Activated naive CD4-positive, alpha-beta T cell treated with Interleukin-2 at 50 U/mL for 16 hours (primary cell): ENCODE measurements around the gene PURA.
"Not testable (repeated sequence)": the region's sequence is repeated elsewhere in the genome, so short reads cannot be mapped to it uniquely, and the experiment has no call there.

Source experiments
- DNase-seq: peaks from one replicate; pipeline ENCODE4 v3.0.0-alpha.2; 2020

PURA gene

DNA sequence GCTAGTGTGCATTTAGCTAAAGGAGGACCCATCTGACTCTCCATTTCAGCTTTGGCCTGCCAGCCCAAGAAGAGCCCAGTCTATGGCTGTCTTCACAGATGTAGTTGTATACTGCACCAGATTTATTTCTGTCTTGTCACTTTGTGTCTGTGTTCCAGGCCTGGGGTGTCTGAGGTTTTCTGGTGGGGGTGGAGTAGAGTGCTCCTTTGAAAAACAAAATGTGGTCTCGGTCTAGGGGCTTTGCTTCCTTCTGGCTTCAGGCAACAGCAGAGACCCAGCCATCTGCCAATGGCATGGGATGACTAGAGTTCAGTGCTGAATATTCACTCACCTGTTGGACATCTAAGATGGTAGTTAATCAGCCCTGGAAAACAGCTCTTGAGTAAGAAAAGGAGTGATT is 22.7 kb downstream of the PURA start:
- DNase-seq: no peak

DNA sequence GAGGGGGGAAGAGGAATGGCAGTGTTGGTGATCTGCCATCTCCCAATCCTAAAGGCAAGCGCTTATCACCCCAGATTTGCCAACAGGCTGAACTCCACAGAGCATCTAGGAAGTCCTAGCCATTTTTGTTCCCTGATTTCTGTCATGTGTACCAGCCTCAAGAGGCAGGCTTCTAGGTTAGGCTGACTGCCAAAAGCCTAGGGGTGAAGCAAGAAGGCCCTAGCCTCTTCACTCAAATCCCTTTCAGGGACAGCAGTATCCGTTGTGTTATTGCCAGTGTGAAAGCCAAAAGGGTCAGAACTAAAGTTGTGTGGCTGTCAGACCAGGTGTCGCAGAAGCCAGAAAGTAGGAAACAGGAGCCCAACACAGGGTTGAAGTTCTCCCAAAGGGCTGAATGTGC is 26.5 kb downstream of the PURA start:
- no peak for DNase-seq

DNA sequence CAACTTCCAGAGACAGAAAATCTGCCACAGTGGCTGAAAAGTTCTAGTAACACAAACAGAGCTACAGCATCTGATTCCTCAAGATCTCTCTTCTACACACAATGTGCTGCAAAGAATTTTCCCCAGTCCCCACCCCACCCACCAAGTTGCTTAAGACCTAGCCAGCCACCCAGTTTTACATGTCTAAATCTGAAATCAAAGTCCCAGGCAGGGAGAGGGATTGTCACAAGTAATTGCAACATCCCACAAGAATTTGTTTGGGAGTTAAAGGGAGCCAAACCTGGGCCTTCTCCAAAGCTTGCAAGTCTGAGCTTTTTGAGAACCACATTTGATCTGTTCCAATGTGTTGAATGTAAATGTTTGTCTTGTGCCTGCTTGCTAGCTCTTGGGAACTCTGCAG is 27.3 kb downstream of the PURA start:
- DNase-seq: no peak

DNA sequence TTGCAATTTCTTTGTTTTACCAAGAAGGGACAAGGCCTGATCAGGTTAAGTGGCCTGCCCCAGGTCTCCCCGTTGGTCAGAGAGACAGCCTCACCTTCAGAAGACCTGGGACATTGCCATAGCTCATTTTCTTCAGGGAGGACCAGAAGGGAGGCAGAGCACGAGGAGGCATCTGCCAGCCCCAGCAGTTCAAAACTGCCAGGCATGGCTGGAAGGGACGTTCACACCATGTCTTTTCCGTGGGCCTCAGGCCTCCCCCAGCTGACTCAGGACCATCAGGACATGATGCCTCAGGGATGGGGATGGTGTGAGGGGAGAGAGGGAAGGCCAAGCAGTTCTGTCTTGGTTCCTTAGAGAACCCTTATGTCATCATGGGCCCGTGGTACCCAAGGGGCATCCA is 28.3 kb downstream of the PURA start:
- no peak for DNase-seq

DNA sequence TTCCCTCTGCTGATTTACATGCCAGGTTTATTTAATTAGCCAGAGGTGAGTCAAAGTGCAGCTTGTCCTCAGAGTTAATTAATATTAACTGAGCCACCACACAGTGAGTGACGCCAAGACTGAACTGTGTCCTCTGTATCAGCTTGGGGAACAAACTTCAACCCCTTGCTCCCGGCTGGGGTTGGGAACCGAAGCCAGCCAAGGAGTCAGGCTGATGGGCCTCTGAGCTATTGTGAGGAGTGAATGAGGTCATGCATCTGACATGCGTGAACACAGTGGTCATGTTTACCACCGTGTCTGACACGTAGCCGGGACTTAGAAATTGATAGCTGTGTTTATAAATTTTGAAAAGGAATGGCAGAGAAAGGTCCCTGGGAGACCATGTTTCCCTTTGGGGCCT is 28.9 kb downstream of the PURA start:
- DNase-seq: no peak

DNA sequence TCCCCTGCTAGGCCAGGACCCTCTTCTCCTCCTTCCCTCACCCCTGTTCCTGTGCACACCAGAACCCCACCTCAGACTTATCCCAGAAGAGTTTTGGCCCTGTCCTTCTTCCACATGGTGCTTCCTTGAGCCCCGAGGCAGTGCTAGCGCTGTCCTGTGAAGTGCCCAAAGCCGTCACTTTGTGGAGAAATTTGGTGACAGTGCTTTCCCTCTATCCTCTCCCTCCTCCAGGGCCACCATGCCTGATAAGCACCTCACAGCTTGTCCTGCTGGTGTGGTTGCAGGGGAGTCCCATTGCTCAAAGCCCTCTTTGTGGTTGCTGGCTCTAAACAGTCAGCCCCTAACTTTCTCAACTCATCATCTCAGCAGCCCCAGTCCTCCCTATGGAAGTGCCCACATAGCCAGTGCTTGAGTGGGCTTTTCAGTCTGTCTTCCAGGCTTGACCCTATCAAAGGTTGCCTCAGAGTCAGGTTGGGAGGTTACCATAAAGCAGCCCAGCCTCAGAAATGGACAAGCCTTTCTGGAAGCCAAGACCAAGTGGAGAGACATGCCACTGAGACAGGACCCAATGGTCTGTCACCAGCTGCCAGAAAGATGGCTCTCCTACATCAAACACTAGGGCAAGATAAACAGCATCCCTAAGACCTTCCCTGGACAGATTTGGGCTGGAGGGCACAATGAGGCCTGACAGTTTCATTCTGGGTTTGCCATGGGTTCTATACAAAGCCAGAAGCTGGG is 29.8 kb downstream of the PURA start:
- DNase-seq: no peak

DNA sequence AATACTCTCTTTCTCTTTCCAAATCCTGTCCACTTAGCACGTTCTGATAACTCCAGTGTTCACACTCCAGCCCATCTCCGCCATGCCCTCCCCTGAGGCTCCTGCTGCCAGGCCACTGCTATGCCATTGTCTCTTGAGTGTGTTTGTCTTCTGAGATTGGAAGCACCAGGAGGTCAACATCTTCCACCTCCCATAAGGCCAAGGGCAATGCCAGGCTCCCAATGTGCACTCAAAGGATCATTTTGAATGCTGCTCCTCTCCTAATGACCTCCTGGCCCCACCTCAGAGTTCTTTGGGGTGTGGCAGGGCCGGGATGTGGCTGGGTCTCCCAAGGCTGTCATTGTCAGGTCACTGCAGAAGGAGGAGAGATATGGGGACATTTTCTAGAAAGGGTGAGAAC is 31.3 kb downstream of the PURA start:
- DNase-seq: no peak

DNA sequence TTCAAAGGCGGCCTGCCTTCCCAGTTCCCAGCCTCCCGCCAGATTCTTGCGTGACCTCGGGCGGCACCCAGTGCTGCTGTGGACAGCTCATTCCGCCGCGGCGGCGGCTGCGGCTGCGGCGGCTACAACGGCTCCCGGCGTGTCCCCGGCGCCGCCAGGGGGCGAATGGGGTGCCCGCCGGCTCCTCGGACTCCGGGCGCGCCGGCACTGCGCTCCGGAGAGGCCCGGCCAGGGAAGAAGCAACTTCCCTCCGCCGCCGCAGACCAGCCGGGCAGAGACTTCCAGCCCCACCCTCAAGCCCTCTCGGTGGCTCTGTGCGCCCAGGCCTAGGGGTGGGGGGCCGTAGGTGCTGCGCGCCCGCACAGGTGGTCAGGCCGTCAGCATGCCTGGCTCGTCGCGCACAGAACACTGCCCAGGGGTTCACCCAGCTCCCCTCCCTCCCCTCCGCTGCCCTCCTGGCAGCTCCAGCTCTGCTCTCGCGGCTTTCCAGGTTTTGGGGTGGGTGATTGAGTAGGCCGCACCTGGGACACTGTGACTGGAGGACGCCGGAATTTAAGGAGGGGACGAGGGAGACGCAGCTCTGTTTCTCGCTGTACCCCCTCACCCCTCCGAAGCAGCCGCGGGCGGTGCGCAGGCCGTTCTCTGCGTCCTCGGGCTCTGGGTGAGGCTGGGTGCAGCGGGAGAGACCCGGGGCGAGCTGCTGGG is 32.1 kb downstream of the PURA start:
- peak; percentile 56 for DNase-seq

DNA sequence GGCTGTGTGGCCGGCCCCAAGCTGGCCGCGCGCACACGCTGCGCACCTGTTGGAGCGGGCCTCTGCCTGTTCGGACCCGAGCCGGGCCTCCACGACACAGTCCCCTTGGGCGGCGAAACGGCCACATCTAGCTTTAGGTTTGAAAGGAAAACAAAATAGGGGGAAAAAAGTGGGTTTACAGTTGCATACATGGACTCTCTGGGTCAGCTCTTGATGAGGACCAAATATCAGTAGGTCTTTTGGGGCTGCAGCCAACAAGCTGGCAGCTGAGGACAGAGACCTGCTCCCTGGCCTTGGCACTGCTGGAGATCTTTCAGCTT is 32.6 kb downstream of the PURA start:
- no peak for DNase-seq

DNA sequence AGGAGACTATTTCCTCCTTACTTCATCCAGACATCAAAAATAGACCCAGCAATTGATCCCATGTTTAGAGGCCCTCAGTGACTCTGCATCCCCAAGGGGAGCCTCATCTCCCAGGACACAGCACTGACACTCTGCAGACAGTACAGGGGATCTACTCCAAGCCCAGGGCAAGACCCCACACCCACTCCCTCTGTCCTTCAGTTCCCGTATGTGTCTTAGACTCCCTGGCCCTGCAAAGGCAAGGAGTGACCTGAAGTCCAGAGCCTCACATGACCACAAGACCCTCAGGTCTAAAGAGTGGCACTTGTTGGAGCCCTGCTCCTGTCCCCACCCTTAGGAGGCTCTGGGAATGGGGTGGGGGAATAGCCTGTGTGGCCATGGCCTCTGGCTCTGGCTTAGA is 33.6 kb downstream of the PURA start:
- DNase-seq: no peak

DNA sequence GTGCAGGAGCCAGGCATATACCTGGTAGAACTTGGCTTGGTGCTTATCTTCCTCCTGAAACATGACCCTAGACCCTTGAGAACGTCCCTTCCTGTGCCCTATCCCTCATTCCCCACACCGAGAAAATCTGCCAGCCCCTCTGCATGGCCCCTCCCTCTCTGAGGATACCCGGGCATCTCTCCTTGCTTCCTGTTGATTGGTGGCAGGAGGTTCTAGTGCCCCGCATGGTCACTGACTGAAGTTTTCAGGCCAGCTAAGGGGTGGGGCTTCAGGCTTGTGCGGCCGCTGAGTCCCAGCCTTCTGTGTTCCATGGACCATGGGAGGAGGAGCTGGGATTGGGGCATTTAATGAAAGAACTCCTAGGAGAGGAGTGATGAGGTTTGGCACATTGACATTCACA is 34.6 kb downstream of the PURA start:
- DNase-seq: no peak

DNA sequence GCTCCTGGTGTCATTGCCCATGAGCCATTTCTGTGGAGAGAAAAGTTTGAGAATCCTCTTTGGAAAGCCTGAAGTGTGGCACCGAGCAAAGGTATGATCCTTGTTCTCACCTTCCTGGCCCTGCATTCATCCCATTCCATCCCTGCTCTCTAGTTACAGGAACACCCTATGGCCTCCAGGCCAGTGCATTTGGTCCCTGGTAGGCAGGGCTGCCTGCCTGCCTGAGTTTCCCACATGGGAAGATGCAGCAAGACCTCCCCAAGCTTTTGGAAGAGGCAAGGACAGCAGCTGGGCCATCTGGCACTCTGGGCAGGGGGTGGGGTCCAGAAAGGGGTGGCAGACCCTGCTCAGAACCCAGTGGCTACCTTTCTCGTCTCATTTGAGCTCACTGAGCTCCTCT is 36.3 kb downstream of the PURA start:
- DNase-seq: no peak

DNA sequence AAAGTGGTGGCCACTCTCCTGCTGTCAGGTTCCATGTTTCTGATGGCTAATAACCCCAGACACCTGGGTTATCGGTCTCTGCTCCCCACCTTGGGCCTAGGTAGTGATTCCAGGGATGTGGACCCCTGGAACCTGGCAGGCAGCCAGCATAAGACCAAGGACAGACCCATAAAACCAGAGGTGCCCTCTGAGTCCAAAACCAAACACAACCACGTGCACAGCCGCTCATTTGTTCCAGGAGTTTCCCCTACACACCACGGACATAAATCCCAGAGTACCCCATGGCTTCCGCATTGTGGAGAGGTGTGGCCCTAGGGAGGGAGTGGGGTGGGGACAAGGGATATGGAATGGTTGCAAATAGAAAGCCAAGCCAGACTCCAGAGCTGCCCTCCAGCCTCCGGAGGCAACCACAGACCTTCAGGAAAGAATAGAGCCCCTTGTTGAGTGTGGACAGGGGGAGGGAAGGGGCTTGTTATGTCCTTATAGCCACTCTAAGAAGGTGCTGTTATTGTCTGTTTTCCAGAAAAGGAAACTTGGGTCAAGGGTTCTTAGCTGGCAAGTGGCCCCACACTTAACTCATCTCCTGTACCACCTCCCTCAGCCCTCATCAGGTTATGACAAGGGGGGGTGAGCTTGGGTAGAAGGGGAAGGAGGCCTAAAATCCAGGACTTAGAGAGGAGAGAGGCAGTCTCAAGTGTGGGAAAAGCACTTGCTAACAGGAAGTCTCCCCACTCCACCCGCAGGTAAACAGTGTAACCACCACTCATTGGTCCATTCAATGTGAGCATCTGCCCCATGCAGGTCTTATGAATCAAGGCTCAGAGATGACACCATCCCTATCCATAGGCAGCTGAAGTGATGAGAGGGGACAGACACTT is 37.5 kb downstream of the PURA start:
- no peak for DNase-seq

DNA sequence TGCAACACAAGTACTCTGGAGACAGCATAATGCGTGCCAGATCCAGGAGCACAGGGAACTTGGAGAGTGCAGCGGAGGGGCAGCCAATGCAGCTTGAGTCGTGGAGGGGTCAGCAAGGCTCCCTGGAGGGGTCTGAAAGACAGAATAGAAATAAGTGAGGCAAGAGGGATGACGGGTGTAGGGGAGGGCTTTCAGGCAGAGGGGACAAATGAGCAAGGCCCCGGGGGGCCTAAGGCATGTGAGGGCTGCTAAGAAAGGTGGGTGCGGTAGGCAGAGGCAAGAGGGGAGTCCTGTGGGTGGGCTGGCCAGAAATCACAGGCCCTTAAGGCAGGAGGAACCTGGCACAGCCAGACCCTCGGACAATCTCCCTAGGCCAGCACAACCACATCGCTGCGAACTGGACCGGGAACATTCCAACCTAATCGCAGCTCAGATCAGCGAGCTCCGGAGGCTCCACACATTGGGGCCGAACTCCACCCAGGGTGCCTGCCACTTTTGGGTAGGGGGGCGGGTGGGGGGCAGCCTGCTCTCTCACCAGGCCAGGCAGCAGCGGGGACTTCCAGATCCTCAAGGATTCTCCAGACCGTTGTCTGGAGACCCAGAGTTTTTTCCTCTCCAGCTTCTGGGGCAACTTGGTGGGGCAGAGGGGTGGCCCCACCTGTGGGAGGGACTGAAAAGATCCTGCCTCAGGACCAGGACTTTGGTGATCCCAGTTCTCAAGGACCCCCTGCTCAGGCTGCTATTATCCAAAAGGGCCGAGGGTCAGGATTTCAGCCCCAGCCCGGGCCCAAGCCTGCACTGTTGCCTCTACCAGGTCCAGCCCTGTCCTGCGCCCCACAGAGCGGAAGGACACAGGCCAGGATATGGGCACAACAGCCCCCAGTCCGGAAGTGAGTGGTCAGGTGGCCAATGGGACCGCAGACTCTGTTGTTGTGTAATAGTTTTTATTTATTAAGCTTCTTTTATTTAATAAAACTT is 38.4 kb downstream of the PURA start:
- no peak for DNase-seq

DNA sequence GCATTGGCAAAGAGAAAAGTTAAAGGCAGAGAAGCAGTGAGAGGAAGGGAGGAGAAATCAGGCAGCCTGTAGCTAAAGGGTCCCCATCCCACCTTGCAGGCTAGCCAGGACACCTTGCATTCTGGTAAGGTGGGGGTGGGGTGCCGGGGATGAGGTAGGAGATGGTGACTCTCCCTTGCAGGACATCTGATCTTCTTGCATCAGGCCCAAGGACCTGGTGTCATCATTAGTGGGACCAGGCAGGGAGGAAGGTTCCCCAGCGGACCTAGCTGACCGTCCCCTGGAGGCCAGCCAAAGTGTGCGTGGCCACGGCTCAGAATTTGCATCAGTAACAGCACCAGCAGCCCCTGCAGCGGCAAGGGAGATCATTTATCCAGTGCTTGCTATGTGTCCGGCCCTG is 39.3 kb downstream of the PURA start:
- DNase-seq: no peak

DNA sequence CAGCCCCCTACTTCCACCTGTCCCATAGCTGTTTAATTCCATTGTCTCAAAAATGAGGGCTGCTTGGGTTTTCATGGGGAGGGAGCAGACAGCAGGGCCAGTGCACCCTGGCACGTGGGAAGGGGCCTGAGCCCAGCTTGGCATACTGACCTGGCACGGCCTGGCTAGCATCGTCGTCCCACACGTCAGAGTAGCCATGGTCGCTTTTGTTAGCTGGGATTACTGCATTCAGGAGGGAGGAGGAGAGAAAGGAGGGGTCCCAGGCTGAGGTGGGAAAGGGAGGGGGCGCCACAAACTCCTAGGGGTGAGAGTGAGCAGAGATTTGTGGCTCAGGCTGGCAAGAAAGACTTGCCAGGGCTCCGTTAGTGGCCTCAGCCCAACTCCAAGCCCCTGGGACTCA is 40.0 kb downstream of the PURA start:
- no peak for DNase-seq

DNA sequence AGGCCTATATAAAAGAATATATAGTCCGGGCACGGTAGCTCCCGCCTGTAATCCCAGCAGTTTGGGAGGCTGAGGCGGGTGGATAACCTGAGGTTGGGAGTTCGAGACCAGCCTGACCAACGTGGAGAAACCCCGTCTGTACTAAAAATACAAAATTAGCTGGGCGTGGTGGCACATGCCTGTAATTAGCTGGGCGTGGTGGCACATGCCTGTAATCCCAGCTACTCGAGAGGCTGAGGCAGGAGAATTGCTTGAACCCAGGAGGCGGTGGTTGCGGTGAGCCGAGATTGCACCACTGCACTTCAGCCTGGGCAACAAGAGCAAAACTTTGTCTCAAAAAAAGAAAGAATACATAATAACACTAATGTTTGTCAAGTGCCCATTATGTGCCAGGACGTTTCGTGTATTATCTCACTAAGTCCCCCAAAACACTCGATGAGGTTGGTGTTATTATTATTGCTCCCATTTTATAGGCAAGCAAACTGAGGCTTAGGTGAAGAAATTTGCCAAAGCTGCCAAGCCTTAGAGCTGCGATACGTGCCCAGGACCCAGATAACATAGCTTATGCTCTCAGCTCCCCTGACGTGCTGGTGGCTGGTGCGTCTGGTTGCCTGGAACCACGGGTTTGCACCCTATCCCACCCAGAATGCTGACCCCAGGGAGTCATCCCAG is 40.9 kb downstream of the PURA start:
- not testable (repeated sequence) for DNase-seq

DNA sequence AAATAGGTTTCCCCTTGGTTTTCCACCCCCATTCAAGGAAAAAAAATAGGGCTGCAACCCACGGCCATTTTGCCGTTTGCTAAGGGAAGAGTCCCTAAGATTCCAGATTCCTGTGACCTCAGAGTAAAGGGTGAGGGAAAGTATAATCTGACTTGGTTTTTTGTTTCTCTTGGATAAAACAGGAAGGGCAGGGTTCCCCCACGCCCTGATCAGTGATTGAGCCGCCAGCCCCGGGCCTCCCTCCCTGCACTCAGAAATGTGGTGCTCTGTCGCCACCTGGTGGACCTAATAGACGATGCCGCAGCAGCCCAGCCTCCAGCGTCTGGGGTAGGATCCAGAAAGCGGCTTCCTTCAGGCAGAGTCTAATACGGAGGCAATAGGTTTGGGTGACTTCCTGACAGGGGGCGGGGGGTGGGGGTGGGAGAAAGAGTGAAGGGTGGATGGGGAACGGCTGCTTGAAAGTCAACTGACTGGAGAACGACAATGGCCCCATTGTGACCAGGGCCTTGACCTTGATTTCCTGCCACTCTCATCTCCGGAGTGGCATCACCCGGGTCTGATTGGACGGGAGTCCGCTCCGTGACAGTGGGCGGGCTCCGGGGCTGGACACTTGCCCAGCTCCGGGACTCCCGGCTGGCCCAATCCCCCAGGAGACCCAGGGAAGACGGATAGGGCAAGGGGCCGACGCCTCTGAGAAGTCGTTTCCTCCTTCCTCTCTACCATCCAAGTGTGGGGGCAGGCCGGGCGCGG is 43.3 kb downstream of the PURA start:
- peak; percentile 87 for DNase-seq

DNA sequence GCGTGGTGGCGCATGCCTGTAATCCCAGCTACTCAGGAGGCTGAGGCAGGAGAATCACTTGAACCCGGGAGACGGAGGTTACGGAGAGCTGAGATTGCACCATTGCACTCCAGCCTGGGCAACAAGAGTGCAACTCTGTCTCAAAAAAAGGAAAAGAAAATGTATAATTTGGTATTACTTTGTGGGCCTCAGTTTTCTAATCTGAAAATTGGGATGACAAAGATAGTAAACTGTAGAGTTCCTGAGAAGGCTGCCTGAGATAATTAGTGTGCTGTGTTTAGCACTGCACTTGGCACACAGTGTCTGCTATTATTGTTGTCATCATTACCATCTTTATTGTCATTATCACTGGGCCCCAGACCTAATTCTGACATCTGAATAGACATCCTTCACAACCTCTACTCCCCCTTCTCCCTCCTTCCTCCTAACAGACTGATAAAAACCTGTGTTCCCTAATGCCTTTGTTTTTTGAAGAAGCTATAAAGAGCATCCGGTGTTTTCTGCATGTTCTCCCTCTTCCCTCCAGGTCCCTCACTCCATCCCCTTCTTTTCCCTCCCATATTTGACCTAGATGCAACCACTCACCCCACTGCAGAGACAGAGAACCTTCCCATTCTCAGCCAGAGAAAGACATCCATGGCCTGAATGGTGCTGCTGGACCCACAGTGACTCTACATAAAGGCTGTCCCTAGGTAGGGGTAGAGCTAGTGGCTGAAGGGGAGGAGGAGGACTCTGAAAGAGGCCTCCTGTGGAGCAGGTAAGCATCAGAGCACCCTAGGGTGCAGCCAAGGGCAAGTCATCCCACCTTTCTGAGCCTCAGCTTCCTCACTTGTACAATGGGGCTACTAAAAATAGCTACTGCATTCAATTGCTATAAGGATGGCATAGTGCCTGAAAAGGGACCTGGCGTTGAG is 45.4 kb downstream of the PURA start:
- DNase-seq: no peak

DNA sequence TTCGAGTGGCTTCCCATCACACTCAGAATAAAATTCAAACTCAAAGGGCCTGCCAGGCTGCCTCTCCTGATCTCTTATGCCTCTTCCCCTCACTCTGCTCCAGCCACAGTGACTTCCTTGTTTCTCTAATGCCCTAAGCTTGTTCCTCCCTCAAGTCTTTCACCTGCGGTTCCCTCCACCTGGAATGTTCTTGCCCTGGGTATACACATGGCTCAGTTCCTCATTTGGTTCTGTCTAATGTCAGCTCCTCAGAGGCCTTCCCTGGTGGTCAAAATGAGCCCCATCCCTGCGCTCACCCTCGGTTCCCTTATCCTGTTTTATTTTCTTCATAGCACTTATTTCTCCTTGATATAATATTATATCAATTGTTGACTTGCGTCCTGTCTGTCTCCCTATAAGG is 48.4 kb downstream of the PURA start:
- DNase-seq: no peak
